ENCODE data around the gene GSC2. TPM values are rescaled to one million over a fixed set of nuclear protein-coding genes. Genes with fewer than 3 reads are reported as not detected.
A peak's percentile ranks its signal among the peaks of the same experiment; 100 is the strongest.

GSC2 gene
- total and polyA plus RNA-seq, 9 of the 15 experiments (the other 6 are each of a cell fraction or from before 2014, with no cell fraction given), result not detected

DNA sequence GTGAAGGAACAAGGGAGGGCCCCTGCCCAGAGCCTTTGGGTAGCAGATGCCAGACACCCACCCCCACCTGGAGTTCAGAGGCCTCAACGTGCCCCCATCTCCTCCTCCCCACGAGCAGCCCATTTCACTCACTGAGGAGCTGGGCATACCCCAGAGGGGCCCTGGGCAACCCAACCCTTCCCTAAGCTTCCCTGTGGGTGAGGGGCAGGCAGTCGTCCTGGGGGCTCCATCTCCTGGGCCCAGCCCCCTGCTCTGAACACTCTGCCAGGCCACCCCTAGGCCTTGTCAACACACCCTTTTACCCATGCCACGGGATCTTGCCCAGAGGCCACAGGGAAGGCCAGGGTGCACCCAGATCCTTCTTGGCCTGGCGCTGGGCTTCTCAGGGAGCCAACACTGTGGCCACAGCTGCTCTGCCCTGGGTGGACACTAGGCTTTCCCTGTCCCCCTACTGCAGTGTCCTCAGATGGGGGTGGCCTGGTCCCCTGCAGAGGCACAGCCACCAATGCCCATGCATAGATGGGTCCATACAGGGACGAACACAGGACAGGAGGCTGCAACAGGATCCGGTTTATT, 25.0 kb upstream of the GSC2 start (continued):
- TF ChIP-seq ZNF23 (CRISPR knock-in tag; IDR thresholded peaks at IDR 0.05), result no peak
- TF ChIP-seq KAT8 (IDR thresholded peaks at IDR 0.05; ENCODE audit: low read depth), result no peak
- TF ChIP-seq ZNF134 (CRISPR knock-in tag; conservative IDR thresholded peaks at IDR 0.05), result no peak
- TF ChIP-seq, protein P1, sequence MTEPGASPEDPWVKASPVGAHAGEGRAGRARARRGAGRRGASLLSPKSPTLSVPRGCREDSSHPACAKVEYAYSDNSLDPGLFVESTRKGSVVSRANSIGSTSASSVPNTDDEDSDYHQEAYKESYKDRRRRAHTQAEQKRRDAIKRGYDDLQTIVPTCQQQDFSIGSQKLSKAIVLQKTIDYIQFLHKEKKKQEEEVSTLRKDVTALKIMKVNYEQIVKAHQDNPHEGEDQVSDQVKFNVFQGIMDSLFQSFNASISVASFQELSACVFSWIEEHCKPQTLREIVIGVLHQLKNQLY (CRISPR knock-in tag; conservative IDR thresholded peaks at IDR 0.05), result peak in 1 of 2 experiments; percentile 91; a peak in 1 of 4 replicates
- no peak for TF ChIP-seq TRIM24 (IDR thresholded peaks at IDR 0.05)
- no peak for TF ChIP-seq E2F3 (CRISPR knock-in tag; IDR thresholded peaks at IDR 0.05)
- TF ChIP-seq JUND (IDR thresholded peaks at IDR 0.05; ENCODE audit: borderline replicate concordance, low read depth, low read length), result no peak
- no peak for TF ChIP-seq JUND (tag; IDR thresholded peaks at IDR 0.05; ENCODE audit: borderline replicate concordance, low read depth, low read length)
- TF ChIP-seq ZNF764 (CRISPR knock-in tag; IDR thresholded peaks at IDR 0.05; ENCODE audit: low read depth), result no peak; the same call in 1 of the 2 replicates
- no peak for TF ChIP-seq TEAD4 (IDR thresholded peaks at IDR 0.05; ENCODE audit: low read length)
- no peak for TF ChIP-seq TEAD4 (CRISPR knock-in tag; IDR thresholded peaks at IDR 0.05; ENCODE audit: borderline replicate concordance)
- TF ChIP-seq OTX1 (CRISPR knock-in tag; IDR thresholded peaks at IDR 0.05), result no peak
- TF ChIP-seq HDAC6 (IDR thresholded peaks at IDR 0.05; ENCODE audit: low read depth, low read length), result 0 out of 2 replicates have a peak, but pooled peaks have one; percentile 57
- no peak for TF ChIP-seq MECOM (CRISPR knock-in tag; IDR thresholded peaks at IDR 0.05)
- TF ChIP-seq, protein P2, sequence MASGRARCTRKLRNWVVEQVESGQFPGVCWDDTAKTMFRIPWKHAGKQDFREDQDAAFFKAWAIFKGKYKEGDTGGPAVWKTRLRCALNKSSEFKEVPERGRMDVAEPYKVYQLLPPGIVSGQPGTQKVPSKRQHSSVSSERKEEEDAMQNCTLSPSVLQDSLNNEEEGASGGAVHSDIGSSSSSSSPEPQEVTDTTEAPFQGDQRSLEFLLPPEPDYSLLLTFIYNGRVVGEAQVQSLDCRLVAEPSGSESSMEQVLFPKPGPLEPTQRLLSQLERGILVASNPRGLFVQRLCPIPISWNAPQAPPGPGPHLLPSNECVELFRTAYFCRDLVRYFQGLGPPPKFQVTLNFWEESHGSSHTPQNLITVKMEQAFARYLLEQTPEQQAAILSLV (tag; IDR thresholded peaks at IDR 0.05), result no peak
- no peak for TF ChIP-seq NCOR1 (IDR thresholded peaks at IDR 0.05)
- TF ChIP-seq GTF2F1 (IDR thresholded peaks at IDR 0.05; ENCODE audit: low read depth, low read length), result no peak
- peak; percentile 89 for TF ChIP-seq SIRT6 (IDR thresholded peaks at IDR 0.05; ENCODE audit: low read depth, low read length)
- no peak for TF ChIP-seq RFX5 (IDR thresholded peaks at IDR 0.05; ENCODE audit: low read depth, low read length)
- 0 out of 2 replicates have a peak, but pooled peaks have one; percentile 1 for TF ChIP-seq MYC (IDR thresholded peaks at IDR 0.05; ENCODE audit: low read depth, low read length)
- no peak for TF ChIP-seq MYC (CRISPR knock-in tag; IDR thresholded peaks at IDR 0.05; ENCODE audit: borderline replicate concordance, low read depth)
- no peak for TF ChIP-seq CXXC5 (CRISPR knock-in tag; IDR thresholded peaks at IDR 0.05)
- TF ChIP-seq, protein P3, sequence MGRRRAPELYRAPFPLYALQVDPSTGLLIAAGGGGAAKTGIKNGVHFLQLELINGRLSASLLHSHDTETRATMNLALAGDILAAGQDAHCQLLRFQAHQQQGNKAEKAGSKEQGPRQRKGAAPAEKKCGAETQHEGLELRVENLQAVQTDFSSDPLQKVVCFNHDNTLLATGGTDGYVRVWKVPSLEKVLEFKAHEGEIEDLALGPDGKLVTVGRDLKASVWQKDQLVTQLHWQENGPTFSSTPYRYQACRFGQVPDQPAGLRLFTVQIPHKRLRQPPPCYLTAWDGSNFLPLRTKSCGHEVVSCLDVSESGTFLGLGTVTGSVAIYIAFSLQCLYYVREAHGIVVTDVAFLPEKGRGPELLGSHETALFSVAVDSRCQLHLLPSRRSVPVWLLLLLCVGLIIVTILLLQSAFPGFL (CRISPR knock-in tag; IDR thresholded peaks at IDR 0.05), result no peak
- TF ChIP-seq, protein P4, sequence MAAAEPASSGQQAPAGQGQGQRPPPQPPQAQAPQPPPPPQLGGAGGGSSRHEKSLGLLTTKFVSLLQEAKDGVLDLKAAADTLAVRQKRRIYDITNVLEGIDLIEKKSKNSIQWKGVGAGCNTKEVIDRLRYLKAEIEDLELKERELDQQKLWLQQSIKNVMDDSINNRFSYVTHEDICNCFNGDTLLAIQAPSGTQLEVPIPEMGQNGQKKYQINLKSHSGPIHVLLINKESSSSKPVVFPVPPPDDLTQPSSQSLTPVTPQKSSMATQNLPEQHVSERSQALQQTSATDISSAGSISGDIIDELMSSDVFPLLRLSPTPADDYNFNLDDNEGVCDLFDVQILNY (CRISPR knock-in tag; IDR thresholded peaks at IDR 0.05), result no peak
- no peak for TF ChIP-seq ZNF785 (CRISPR knock-in tag; IDR thresholded peaks at IDR 0.05)

All from K562 (cell line).